GM12892 (cell line): ENCODE measurements around the gene ME3.

Experiments
- POLR2A ChIP-seq: IDR thresholded peaks from 2 replicates; pipeline ENCODE4 v1.6.1; 2011; ENCODE audit warnings: low read depth, low read length, control low read depth
- POLR2AphosphoS5 ChIP-seq: IDR thresholded peaks from 2 replicates; pipeline ENCODE4 v1.6.1; 2011; ENCODE audit warnings: low read depth, low read length, control low read depth

DNA sequence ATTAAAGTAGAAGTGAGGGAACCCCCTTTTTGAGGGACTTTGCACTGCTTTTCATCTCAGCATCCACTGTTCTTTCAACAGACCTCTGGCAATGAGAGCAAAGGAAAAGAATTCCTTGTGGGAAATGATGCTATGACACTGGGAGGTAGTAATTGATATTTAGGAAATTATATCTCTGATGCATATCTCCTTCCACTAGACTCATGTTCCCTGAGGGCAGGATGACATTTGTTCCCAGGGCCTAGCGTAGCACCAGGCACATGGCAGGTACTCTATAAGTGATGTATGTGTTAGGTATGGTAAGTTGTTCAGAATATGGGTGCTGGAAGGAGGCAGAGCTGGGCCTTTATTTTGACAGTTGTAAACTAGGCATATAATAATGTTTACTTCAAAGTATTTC is 154.9 kb downstream of the ME3 start:
- TF ChIP-seq POLR2A (no peak), POLR2AphosphoS5 (no peak)
